CD14-positive monocyte (primary cell): ENCODE measurements around the gene COL12A1. TPM values are rescaled to one million over a fixed set of nuclear protein-coding genes. Genes with fewer than 3 reads are reported as not detected.

Experiments
- DNase-seq, 3 donors: peaks; one replicate each; pipeline ENCODE4 v3.0.0-alpha.2; 2011 to 2022
- H2AFZ ChIP-seq: 2 replicates; pipeline ENCODE4 v1.6.0; 2012; ENCODE audit warnings: mild to moderate bottlenecking, low read depth, low read length, inconsistent platforms; ENCODE audit not compliant: insufficient read depth, poor library complexity, severe bottlenecking
- H3K27ac ChIP-seq, 2 donors: 1 replicate in 1 of 2; 2 replicates in 1 of 2; pipeline ENCODE4 v1.5.1; 2012 to 2013; ENCODE audit warnings: low read length in 2 of 2, control low read depth in 1 of 2, inconsistent platforms in 1 of 2, low read depth in 1 of 2, mild to moderate bottlenecking in 1 of 2
- H3K27me3 ChIP-seq, 2 donors: one replicate each; pipeline versions ENCODE4 v1.6.0 to v1.6.1; 2011 to 2013; ENCODE audit warnings: low read length in 2 of 2; ENCODE audit not compliant: control insufficient read depth in 2 of 2, insufficient read depth in 2 of 2
- H3K36me3 ChIP-seq, 2 donors: replicated peaks in 1 of 2; 1 replicate in 1 of 2; 2 replicates in 1 of 2; pipeline versions ENCODE4 v1.5.1 to v1.6.1; 2012 to 2013; ENCODE audit warnings: low read length in 2 of 2, control low read depth in 1 of 2, inconsistent platforms in 1 of 2, mild to moderate bottlenecking in 1 of 2; ENCODE audit not compliant: insufficient read depth in 2 of 2, control insufficient read depth in 1 of 2
- H3K4me1 ChIP-seq, 2 donors: 1 replicate in 1 of 2; 2 replicates in 1 of 2; pipeline versions ENCODE4 v1.5.1 to v1.6.1; 2012 to 2013; ENCODE audit warnings: low read length in 2 of 2, control low read depth in 1 of 2, inconsistent platforms in 1 of 2, mild to moderate bottlenecking in 1 of 2, moderate library complexity in 1 of 2; ENCODE audit not compliant: insufficient read depth in 2 of 2, control insufficient read depth in 1 of 2
- H3K4me2 ChIP-seq: replicated peaks from 2 replicates; pipeline ENCODE3; 2012; ENCODE audit warnings: low read length, moderate library complexity, mild to moderate bottlenecking; ENCODE audit not compliant: poor library complexity, severe bottlenecking; ENCODE audit errors: extremely low read depth
- H3K4me3 ChIP-seq, 3 experiments: fragments of 200-600 bp in 1 of 3; sonication (generic) in 1 of 3; replicated peaks in 1 of 3; 1 replicate in 2 of 3; 2 replicates in 1 of 3; pipeline ENCODE4 v1.5.1; 2011 to 2013; ENCODE audit warnings: low read length in 3 of 3, mild to moderate bottlenecking in 3 of 3, control low read depth in 2 of 3, low read depth in 2 of 3, inconsistent platforms in 1 of 3, moderate library complexity in 1 of 3
- H3K79me2 ChIP-seq: 2 replicates; pipeline ENCODE4 v1.6.0; 2012; ENCODE audit warnings: mild to moderate bottlenecking, control low read depth, inconsistent platforms, low read length, moderate library complexity; ENCODE audit not compliant: insufficient read depth
- H3K9ac ChIP-seq: 2 replicates; pipeline ENCODE4 v1.6.0; 2017; ENCODE audit warnings: low read length, mild to moderate bottlenecking; ENCODE audit not compliant: insufficient read depth, poor library complexity, severe bottlenecking
- H3K9me3 ChIP-seq, 2 donors: replicated peaks in 1 of 2; 1 replicate in 1 of 2; 2 replicates in 1 of 2; pipeline versions ENCODE4 v1.5.1 to v1.6.1; 2012 to 2013; ENCODE audit warnings: low read length in 2 of 2, control low read depth in 1 of 2; ENCODE audit not compliant: control insufficient read depth in 1 of 2, insufficient read depth in 1 of 2
- H4K20me1 ChIP-seq: 2 replicates; pipeline ENCODE4 v1.6.0; 2012; ENCODE audit warnings: mild to moderate bottlenecking, low read length, control low read depth, moderate library complexity; ENCODE audit not compliant: insufficient read depth
- H3K27ac Mint-ChIP-seq, 7 donors: one replicate each; pipeline ENCODE4 v1.8.0; 2020; ENCODE audit warnings: mild to moderate bottlenecking in 7 of 7, mixed read lengths in 7 of 7, moderate library complexity in 6 of 7, inconsistent platforms in 2 of 7
- H3K27me3 Mint-ChIP-seq, 3 donors: one replicate each; pipeline ENCODE4 v1.8.0; 2021 to 2022; ENCODE audit warnings: low read depth in 3 of 3, mild to moderate bottlenecking in 3 of 3, mixed read lengths in 3 of 3, moderate library complexity in 3 of 3, inconsistent platforms in 1 of 3
- H3K36me3 Mint-ChIP-seq, 2 donors: one replicate each; pipeline ENCODE4 v1.8.0; 2020; ENCODE audit warnings: mixed read lengths in 2 of 2, inconsistent platforms in 1 of 2, mild to moderate bottlenecking in 1 of 2
- H3K4me1 Mint-ChIP-seq: one replicate; pipeline ENCODE4 v1.8.0; 2020; ENCODE audit warnings: mild to moderate bottlenecking, mixed read lengths
- H3K4me3 Mint-ChIP-seq, 2 donors: one replicate each; pipeline ENCODE4 v1.8.0; 2020; ENCODE audit warnings: mild to moderate bottlenecking in 2 of 2, mixed read lengths in 2 of 2, moderate library complexity in 1 of 2
- H3K9me3 Mint-ChIP-seq, 7 donors: one replicate each; pipeline ENCODE4 v1.8.0; 2020 to 2022; ENCODE audit warnings: mixed read lengths in 7 of 7, mild to moderate bottlenecking in 6 of 7, moderate library complexity in 6 of 7, inconsistent platforms in 2 of 7
- WGBS: methylation state at CpG from one replicate; pipeline ENCODE4 v1.1.5; 2013; ENCODE audit warnings: missing lambda C conversion rate; ENCODE audit not compliant: insufficient coverage; 5-methylcytosine and 5-hydroxymethylcytosine counted together
- intact Hi-C, 2 donors: fragments of 100-400 bp; cut with micrococcal nuclease; formaldehyde crosslinking; loops; one replicate each; pipeline versions ENCODE4 v1.15.0 to v1.15.1; 2023
- polyA plus RNA-seq, 3 donors: library from polyadenylated mRNA; depleted of rRNA in 1 of 3; unstranded in 2 of 3; stranded (reverse) in 1 of 3; fragments of 300-500 nt in 2 of 3; fragments of >200 nt in 1 of 3; fragmentation: Illumina TruSeq in 2 of 3; gene quantifications; 1 replicate in 2 of 3; 2 replicates in 1 of 3; pipeline ENCODE4 v1.2.3, GENCODE V29; 2012 to 2021
- TF ChIP-seq, protein P1 (sequence below): fragments of 200-600 bp; IDR thresholded peaks from one replicate; pipeline ENCODE4 v1.8.0; 2022; ENCODE audit warnings: antibody characterized with exemption, mild to moderate bottlenecking

COL12A1 gene
- polyA plus RNA-seq, 3 donors = not detected

GRCh38 chr6:75230484-75231325 is 24.9 kb upstream of the COL12A1 start:
- DNase-seq = peak in 1 of 3 donors; percentile 7
- Histone ChIP-seq H3K79me2 (no peaks in the 10 kb centered on the region), H3K4me3 (no peak overlapping the region), H4K20me1 (no peaks in the 10 kb centered on the region), H3K9ac (no peak overlapping the region), H2AFZ (no peak overlapping the region), H3K36me3 (peaks cover 0 to 2% of the 10 kb centered on the region in 2 donors), H3K27ac (no peak overlapping the region), H3K27me3 (no peaks in the 10 kb centered on the region), H3K4me2 (no peak overlapping the region), H3K4me1 (no peaks in the 10 kb centered on the region), H3K9me3 (no peaks in the 10 kb centered on the region)
- no peak overlapping the region for H3K27ac Mint-ChIP-seq
- H3K4me3 Mint-ChIP-seq = no peak overlapping the region
- WGBS = 100% methylated on average over 2 of the region's 10 CpGs
- no peaks in the 10 kb centered on the region for H3K36me3 Mint-ChIP-seq
- intact Hi-C loops = no loop called here
- H3K9me3 Mint-ChIP-seq = no peaks in the 10 kb centered on the region
- peaks cover 4% of the 10 kb centered on the region for H3K4me1 Mint-ChIP-seq
- TF ChIP-seq, protein P1, sequence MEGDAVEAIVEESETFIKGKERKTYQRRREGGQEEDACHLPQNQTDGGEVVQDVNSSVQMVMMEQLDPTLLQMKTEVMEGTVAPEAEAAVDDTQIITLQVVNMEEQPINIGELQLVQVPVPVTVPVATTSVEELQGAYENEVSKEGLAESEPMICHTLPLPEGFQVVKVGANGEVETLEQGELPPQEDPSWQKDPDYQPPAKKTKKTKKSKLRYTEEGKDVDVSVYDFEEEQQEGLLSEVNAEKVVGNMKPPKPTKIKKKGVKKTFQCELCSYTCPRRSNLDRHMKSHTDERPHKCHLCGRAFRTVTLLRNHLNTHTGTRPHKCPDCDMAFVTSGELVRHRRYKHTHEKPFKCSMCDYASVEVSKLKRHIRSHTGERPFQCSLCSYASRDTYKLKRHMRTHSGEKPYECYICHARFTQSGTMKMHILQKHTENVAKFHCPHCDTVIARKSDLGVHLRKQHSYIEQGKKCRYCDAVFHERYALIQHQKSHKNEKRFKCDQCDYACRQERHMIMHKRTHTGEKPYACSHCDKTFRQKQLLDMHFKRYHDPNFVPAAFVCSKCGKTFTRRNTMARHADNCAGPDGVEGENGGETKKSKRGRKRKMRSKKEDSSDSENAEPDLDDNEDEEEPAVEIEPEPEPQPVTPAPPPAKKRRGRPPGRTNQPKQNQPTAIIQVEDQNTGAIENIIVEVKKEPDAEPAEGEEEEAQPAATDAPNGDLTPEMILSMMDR = peak; percentile 62
- H3K27me3 Mint-ChIP-seq = peaks cover 0 to 3% (median 2%) of the 10 kb centered on the region in 3 donors

DNA sequence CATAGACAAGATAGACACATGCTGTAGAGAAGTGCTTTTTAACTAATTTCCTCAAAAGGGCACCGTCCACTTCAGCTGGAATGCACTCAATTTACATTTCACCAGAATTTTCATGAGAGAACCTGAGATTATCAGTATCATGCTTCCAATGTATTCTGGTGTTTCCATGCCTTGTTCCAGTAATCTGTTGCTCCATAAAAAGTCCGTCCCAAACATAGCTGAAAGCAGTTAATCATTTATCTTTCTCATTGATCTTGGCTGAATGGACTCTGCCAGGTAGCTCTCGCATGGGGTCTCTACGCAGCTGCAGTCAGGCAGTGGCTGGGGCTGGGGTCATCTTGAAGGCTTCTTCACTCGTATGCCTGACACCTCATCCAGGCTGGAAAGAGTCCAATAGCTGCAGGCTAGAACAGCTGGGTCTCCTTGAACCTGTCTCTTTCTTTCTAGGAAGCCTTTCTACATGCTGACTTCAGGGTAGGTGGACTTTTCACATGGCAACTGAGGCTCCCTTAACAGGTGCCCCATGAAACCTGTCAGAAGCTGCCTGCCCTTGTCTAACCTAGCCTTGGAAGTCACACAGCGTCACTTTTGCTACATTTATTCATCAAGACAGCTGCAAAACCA is 18.6 kb upstream of the COL12A1 start:
- Histone ChIP-seq H3K79me2 (no peaks in the 10 kb centered on the region), H3K27me3 (peaks cover 0 to 2% of the 10 kb centered on the region in 2 donors), H3K4me1 (no peaks in the 10 kb centered on the region), H3K4me3 (no peak overlapping the region), H3K9me3 (no peaks in the 10 kb centered on the region), H3K27ac (no peak overlapping the region), H3K4me2 (no peak overlapping the region), H3K9ac (no peak overlapping the region), H4K20me1 (no peaks in the 10 kb centered on the region), H3K36me3 (no peaks in the 10 kb centered on the region), H2AFZ (no peak overlapping the region)
- 95% methylated on average over 4 of the region's 6 CpGs for WGBS
- Mint-ChIP-seq H3K9me3 (no peaks in the 10 kb centered on the region), H3K27ac (no peak overlapping the region), H3K36me3 (no peaks in the 10 kb centered on the region), H3K4me3 (no peak overlapping the region), H3K4me1 (no peaks in the 10 kb centered on the region), H3K27me3 (peaks cover 4 to 10% (median 8%) of the 10 kb centered on the region in 3 donors)
- intact Hi-C loops = no loop called here
- DNase-seq = no peak
- TF ChIP-seq, protein P1 = no peak
